NB4 (cell line): ENCODE results near the gene NEU3.

Experiments
- DNase-seq: peaks from one replicate; pipeline ENCODE4 v3.0.0; 2010; ENCODE audit warnings: low read depth
- H3K4me3 ChIP-seq: one replicate; pipeline ENCODE4 v1.5.1; 2011; ENCODE audit warnings: mild to moderate bottlenecking, low read depth, low read length, moderate library complexity
- MYC ChIP-seq: IDR thresholded peaks from 2 replicates; pipeline ENCODE4 v1.6.1; 2011; ENCODE audit warnings: low read depth, low read length
- POLR2A ChIP-seq: IDR thresholded peaks from 2 replicates; pipeline ENCODE4 v1.6.1; 2011; ENCODE audit warnings: mild to moderate bottlenecking; ENCODE audit not compliant: insufficient read length; ENCODE audit errors: extremely low read depth
- TF ChIP-seq, protein P1 (sequence below): IDR thresholded peaks from 2 replicates; pipeline ENCODE4 v1.6.1; 2011; ENCODE audit warnings: low read depth, low read length
- TF ChIP-seq, protein P2 (sequence below): IDR thresholded peaks from one replicate; pipeline ENCODE4 v1.5.1; 2012; ENCODE audit warnings: low read depth, low read length

NEU3 gene

DNA sequence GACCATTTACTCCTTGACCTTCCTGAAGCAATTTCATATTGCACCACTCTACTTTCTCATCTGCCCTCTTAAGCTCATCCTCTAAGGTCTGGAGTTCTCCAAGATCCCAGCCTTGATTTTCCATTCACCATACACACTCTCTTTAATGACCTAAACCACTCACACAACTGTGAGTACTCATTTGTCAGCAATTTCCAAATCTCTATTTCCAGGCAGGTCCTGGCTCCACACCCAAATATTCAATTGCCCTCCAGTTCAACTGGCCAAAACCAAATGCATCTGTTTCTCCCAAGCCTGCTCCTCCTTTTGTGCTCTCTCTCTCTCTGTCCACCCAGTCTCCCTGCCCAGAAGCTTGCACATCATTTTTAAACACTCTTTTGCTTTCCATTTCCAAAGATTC is 39.6 kb downstream of the NEU3 start:
- H3K4me3 ChIP-seq = no peak overlapping the region
- TF ChIP-seq MYC (no peak), POLR2A (no peak)
- TF ChIP-seq, protein P1, sequence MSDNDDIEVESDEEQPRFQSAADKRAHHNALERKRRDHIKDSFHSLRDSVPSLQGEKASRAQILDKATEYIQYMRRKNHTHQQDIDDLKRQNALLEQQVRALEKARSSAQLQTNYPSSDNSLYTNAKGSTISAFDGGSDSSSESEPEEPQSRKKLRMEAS = no peak
- TF ChIP-seq, protein P2, sequence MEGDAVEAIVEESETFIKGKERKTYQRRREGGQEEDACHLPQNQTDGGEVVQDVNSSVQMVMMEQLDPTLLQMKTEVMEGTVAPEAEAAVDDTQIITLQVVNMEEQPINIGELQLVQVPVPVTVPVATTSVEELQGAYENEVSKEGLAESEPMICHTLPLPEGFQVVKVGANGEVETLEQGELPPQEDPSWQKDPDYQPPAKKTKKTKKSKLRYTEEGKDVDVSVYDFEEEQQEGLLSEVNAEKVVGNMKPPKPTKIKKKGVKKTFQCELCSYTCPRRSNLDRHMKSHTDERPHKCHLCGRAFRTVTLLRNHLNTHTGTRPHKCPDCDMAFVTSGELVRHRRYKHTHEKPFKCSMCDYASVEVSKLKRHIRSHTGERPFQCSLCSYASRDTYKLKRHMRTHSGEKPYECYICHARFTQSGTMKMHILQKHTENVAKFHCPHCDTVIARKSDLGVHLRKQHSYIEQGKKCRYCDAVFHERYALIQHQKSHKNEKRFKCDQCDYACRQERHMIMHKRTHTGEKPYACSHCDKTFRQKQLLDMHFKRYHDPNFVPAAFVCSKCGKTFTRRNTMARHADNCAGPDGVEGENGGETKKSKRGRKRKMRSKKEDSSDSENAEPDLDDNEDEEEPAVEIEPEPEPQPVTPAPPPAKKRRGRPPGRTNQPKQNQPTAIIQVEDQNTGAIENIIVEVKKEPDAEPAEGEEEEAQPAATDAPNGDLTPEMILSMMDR = no peak
- no peak for DNase-seq

DNA sequence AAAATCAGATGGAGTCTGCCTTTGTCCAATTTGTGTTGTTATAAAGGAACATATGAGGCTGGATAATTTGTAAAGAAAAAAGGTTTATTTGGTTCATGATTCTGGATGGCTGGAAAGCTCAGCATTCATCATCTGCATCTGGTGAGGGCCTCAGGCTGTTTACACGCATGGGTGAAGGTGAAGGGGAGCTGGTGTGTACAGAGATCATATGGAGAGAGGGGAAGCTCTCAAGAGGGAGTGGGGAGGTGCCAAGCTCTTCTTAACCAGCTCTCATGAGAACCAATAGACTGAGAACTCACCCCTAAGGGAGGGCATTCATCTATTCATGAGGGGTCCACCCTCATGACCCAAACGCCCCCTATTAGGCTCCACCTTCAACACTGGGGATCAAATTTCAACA is 40.0 kb downstream of the NEU3 start:
- TF ChIP-seq POLR2A = no peak
- TF ChIP-seq, protein P2 = no peak
- TF ChIP-seq MYC = no peak
- TF ChIP-seq, protein P1 = no peak
- H3K4me3 ChIP-seq = no peak overlapping the region
- DNase-seq = no peak

DNA sequence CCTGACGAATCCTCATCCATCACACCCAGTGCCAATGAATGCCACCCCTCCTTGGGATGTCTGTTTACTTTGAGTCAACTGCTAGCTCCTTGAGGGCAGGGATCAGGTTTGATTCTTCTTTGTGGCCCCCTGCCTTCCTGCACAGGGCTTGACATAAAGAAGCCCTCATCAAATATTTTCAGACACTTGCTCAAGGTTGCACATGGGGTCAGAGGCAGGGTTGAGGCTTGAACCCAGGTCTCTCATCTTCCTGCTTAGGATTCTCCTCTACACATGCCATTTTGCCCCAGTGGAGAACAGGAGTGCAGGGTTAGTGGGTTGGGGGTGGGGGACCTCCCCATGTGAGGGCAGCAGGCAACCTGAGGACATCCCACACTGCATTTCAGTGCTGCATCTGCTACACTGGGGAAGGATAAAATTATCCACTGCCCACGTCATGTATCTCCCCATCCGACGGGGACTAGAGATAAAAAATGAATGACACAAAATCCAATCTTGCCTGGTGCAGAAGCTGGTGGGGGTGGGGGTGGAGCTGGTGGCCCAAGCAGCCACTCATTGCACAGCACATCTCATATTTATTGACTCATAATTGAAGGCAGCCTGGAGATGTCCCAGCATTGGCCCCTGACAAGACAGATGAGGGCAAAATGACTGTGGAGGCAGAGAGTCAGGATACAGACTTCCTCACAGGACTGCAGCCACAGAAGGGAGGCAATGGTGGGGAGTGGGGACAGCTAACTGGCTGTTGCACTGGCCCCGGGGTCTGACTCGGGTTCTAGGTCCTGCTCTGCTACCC is 41.3 kb downstream of the NEU3 start:
- TF ChIP-seq, protein P1 = no peak
- TF ChIP-seq MYC (no peak), POLR2A (no peak)
- TF ChIP-seq, protein P2 = no peak
- no peak overlapping the region for H3K4me3 ChIP-seq
- DNase-seq = no peak

DNA sequence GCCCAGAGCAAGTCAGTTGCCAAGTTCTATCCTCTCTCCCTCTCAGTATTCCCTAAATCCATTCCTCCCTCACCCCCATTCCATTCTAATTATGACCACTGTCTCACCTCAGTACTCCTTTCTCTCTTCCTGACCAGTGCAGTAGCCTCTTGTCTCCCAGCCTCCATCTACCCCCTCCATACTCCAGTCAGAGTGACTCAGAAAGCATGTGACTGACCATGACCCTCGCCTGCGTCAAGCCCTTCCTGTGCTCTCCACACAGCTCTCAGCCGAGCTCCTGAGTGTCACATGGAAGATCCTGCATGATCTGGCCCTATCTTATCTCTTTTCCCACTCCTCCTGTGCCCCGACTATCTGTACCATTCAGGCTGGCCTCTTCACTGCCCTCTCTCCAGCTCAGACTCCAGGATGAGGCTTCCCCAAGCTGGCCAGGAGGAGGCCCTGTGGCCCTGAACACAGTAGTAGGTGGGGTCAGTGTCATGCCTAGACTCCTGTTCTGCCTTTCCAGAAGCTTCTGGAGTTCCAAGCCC is 42.6 kb downstream of the NEU3 start:
- no peak for DNase-seq
- H3K4me3 ChIP-seq = no peak overlapping the region
- TF ChIP-seq MYC (no peak), POLR2A (no peak)
- TF ChIP-seq, protein P2 = no peak
- TF ChIP-seq, protein P1 = 0 out of 2 replicates have a peak, but pooled peaks have one; percentile 10

DNA sequence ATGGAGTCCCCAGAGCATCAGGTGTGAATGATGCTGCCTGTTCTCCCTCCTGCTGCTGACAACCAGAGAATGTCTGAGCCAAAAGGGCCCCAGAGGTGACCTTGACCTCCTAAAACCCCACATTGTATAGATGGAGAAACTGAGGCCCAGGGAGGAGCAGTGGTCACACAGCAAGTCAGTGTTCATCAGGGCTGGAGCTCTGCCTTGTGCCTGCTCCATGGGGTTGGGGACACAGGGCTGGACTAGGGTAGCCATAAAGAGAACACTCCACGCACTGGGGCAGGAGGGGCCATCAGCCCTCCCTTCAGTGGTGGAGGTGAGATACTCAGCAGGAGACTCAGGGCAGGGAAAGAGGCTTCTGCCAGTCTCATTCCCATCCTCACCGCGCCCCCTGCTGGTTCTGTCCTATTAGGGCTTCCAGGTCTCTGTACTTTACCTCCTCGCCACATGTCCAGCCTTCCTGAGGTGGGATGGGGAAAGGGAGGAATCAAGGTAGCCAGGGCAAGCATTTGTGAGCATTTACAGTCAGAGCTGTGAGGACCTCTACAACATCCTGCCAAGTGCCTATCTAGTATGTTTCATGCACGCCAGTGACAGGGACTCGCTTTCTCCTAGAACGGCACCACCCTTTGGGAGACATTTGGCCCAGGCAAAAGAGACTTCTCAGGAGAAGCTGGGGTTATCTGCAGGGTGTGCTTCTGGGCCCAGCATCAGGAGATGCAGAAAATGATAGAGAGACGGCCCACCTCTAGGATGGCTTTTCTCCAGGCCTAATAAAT is 43.2 kb downstream of the NEU3 start:
- DNase-seq = peak; percentile 64
- H3K4me3 ChIP-seq = no peak overlapping the region
- TF ChIP-seq, protein P2 = peak; percentile 83
- no peak for TF ChIP-seq POLR2A
